GM10266 (cell line): Measurements from ENCODE around the gene CAMK2G.
"Not testable (repeated sequence)": the region's sequence is repeated elsewhere in the genome, so short reads cannot be mapped to it uniquely, and the experiment has no call there.

ENCODE experiments used
- DNase-seq: peaks from one replicate; pipeline ENCODE4 v3.0.0; 2012; ENCODE audit errors: extremely low spot score
- TF ChIP-seq, protein P1 (sequence below): IDR thresholded peaks from 2 replicates; pipeline ENCODE4 v1.5.1; 2012; ENCODE audit warnings: mild to moderate bottlenecking, low read depth; ENCODE audit not compliant: control insufficient read depth, insufficient read depth; ENCODE audit errors: missing control alignments

CAMK2G gene

GRCh38 chr10:73892310-73893030 is 18.1 kb upstream of the CAMK2G start:
- no peak for DNase-seq

GRCh38 chr10:73891540-73891939 is 17.2 kb upstream of the CAMK2G start:
- TF ChIP-seq, protein P1, sequence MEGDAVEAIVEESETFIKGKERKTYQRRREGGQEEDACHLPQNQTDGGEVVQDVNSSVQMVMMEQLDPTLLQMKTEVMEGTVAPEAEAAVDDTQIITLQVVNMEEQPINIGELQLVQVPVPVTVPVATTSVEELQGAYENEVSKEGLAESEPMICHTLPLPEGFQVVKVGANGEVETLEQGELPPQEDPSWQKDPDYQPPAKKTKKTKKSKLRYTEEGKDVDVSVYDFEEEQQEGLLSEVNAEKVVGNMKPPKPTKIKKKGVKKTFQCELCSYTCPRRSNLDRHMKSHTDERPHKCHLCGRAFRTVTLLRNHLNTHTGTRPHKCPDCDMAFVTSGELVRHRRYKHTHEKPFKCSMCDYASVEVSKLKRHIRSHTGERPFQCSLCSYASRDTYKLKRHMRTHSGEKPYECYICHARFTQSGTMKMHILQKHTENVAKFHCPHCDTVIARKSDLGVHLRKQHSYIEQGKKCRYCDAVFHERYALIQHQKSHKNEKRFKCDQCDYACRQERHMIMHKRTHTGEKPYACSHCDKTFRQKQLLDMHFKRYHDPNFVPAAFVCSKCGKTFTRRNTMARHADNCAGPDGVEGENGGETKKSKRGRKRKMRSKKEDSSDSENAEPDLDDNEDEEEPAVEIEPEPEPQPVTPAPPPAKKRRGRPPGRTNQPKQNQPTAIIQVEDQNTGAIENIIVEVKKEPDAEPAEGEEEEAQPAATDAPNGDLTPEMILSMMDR = no peak
- no peak for DNase-seq

More at GRCh38 chr10:73892310-73893030, 18.1 kb upstream of the CAMK2G start:
- TF ChIP-seq, protein P1 = no peak

DNA sequence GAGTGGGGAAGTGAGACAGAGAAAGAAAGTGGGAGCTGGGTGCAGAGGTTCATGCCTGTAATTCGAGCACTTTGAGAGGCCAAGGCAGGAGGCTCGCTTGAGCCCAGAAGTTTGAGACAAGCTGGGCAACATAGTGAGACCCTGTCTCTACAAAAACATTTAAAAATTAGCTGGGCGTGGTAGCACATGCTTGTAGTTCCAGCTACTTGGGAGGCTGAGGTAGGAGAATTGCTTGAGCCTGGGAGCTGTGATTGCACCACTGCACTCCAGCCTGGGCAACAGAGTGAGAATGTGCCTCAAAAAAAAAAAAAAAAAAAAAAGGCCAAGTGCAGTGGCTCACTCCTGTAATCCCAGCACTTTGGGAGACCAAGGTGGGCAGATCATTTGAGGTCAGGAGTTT is 16.5 kb upstream of the CAMK2G start:
- DNase-seq = not testable (repeated sequence)

- no peak for DNase-seq
These were observed 15.9 kb upstream of the CAMK2G start for GRCh38 chr10:73890261-73890660.

GRCh38 chr10:73889416-73889815 is 15.1 kb upstream of the CAMK2G start:
- not testable (repeated sequence) for DNase-seq

More at GRCh38 chr10:73890261-73890660, 15.9 kb upstream of the CAMK2G start:
- TF ChIP-seq, protein P1 = no peak

DNA sequence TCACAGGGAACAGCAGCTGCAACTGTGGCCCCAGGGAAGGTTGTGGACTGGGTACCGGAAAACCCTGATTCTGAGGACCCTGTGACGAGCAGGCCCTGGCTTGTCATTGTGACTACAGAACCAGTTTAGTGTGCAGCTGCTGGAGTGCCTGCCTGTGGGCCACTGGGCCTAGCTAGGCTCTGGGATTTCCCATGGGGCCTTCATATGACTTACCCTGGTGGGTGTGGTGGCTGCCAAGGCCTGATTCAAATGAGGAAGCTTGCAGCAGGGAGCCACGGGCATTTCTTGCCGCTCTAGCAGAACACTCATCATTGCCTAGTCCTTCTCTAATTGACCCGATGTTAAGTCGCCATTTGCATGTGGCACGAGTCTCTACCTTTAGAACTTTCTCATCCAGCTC is 14.7 kb upstream of the CAMK2G start:
- TF ChIP-seq, protein P1 = no peak
- DNase-seq = no peak

DNA sequence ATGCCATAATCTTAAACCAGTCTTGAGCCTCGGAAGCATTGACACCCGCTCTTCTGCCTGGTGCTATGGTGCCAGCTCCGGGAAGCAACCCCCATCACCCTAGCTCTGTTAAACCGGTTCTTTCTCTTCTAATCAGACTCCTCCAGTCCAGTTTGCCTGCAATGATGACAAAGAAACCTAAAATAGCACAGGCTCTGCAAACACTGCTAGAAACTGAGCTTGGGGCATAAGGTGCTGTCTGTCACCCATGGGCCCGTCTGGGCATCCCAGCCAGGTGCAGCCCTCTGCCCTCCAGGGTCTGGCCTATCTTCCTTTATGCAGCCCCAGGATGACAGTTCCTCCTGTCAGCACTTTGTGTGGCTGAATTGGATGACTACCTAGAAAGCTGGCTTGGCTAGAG is 14.2 kb upstream of the CAMK2G start:
- TF ChIP-seq, protein P1 = no peak
- no peak for DNase-seq

GRCh38 chr10:73887294-73888039 is 13.1 kb upstream of the CAMK2G start:
- TF ChIP-seq, protein P1 = no peak
- DNase-seq = no peak
